Body of pancreas (tissue), 4 donors: ENCODE data around the gene DUSP6.

Source experiments
- POLR2A ChIP-seq, 3 donors: fragments of 450-650 bp; IDR thresholded peaks; one replicate each; pipeline ENCODE4 v1.6.1; 2016; ENCODE audit warnings: antibody characterized with exemption in 3 of 3, mild to moderate bottlenecking in 2 of 3
- TF ChIP-seq, protein P1 (sequence below), 7 experiments: fragments of 450-650 bp in 4 of 7; fragments of 200-600 bp in 3 of 7; sonication (generic) in 3 of 7; IDR thresholded peaks; one replicate each; pipeline ENCODE4 v1.5.1; 2016 to 2019; ENCODE audit warnings: antibody characterized with exemption in 7 of 7

DNA sequence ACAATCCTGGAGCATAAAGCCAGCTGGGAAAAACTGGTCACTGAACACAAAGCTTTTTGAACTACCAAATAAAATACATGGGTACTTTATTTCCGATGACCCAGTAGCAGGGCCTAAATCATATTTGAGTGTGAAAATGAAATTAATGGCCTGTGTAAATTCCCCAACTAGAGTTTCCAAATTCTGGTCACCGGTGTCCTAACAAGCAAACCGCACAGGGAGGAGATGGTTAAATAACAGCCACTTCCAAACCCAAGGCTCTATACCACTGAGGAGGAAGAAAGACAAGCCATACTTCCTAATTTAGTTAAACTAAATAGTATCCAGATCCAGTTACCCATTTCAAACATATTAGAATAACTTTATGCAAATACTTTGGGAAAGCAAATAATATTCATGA lies 40.1 kb upstream of the DUSP6 start:
- TF ChIP-seq, protein P1, sequence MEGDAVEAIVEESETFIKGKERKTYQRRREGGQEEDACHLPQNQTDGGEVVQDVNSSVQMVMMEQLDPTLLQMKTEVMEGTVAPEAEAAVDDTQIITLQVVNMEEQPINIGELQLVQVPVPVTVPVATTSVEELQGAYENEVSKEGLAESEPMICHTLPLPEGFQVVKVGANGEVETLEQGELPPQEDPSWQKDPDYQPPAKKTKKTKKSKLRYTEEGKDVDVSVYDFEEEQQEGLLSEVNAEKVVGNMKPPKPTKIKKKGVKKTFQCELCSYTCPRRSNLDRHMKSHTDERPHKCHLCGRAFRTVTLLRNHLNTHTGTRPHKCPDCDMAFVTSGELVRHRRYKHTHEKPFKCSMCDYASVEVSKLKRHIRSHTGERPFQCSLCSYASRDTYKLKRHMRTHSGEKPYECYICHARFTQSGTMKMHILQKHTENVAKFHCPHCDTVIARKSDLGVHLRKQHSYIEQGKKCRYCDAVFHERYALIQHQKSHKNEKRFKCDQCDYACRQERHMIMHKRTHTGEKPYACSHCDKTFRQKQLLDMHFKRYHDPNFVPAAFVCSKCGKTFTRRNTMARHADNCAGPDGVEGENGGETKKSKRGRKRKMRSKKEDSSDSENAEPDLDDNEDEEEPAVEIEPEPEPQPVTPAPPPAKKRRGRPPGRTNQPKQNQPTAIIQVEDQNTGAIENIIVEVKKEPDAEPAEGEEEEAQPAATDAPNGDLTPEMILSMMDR (IDR thresholded peaks at IDR 0.05): no peak
- TF ChIP-seq POLR2A (IDR thresholded peaks at IDR 0.05): no peak
